ENCODE data around the gene SORCS1. TPM values are rescaled to one million over a fixed set of nuclear protein-coding genes. Genes with fewer than 3 reads are reported as not detected.

SORCS1 gene
- total RNA-seq, 2 experiments from 2014 or later = not detected

GRCh38 chr10:106547047-106547635 is 617.4 kb downstream of the SORCS1 start:
- H3K9me3 ChIP-seq (ENCODE audit: control insufficient read depth in 1 of 2, insufficient read depth in 1 of 2, low read length in 2 of 2) = peaks cover 0 to 8% of the 10 kb centered on the region in 2 experiments
- H3K4me1 Mint-ChIP-seq (ENCODE audit: low read depth) = no peaks in the 10 kb centered on the region
- intact Hi-C loops (cut with DNase I, micrococcal nuclease) = no loop called here
- no peak overlapping the region for H3K27ac Mint-ChIP-seq
- H3K36me3 Mint-ChIP-seq (ENCODE audit: low read depth) = no peaks in the 10 kb centered on the region
- no peak overlapping the region for H3K4me3 Mint-ChIP-seq
- ATAC-seq (ENCODE audit: poor library complexity) = no peak
- no peaks in the 10 kb centered on the region for H3K4me1 ChIP-seq (ENCODE audit: insufficient read depth, low read length)
- H3K4me3 ChIP-seq (ENCODE audit: low read length) = no peak overlapping the region
- no peak overlapping the region for H3K27ac ChIP-seq (ENCODE audit: low read depth in 1 of 2, low read length in 2 of 2)
- no peaks in the 10 kb centered on the region for H3K27me3 Mint-ChIP-seq
- POLR2A ChIA-PET = no interaction called here
- CTCF ChIA-PET = interaction anchor here (1.1 kb wide), 1 partner anchor 14 kb away, joined by 3 read pairs; no protein-coding TSS in a partner anchor
- no peak for TF ChIP-seq CTCF (IDR thresholded peaks at IDR 0.05)
- DNase-seq = no peak
- no peaks in the 10 kb centered on the region for H3K36me3 ChIP-seq (ENCODE audit: insufficient read depth, low read length)
- H3K9me3 Mint-ChIP-seq = peaks cover 7% of the 10 kb centered on the region
- H3K27me3 ChIP-seq (ENCODE audit: control insufficient read depth in 1 of 2, insufficient read depth in 2 of 2, low read length in 2 of 2) = no peaks in the 10 kb centered on the region

GRCh38 chr10:106542461-106542860 is 622.0 kb downstream of the SORCS1 start:
- no peak overlapping the region for H3K27ac Mint-ChIP-seq
- no peak for TF ChIP-seq CTCF (IDR thresholded peaks at IDR 0.05)

GRCh38 chr10:106540645-106541044 is 623.9 kb downstream of the SORCS1 start:
- Mint-ChIP-seq H3K36me3 (ENCODE audit: low read depth) (no peaks in the 10 kb centered on the region), H3K9me3 (peaks cover 5% of the 10 kb centered on the region), H3K4me3 (no peak overlapping the region), H3K27ac (no peak overlapping the region), H3K4me1 (ENCODE audit: low read depth) (no peaks in the 10 kb centered on the region), H3K27me3 (no peaks in the 10 kb centered on the region)
- DNase-seq (no peak), ATAC-seq (ENCODE audit: poor library complexity) (no peak)
- TF ChIP-seq CTCF (IDR thresholded peaks at IDR 0.05) = no peak
- Histone ChIP-seq H3K4me1 (ENCODE audit: insufficient read depth, low read length) (no peaks in the 10 kb centered on the region), H3K27ac (ENCODE audit: low read depth in 1 of 2, low read length in 2 of 2) (no peak overlapping the region), H3K36me3 (ENCODE audit: insufficient read depth, low read length) (no peaks in the 10 kb centered on the region), H3K27me3 (ENCODE audit: control insufficient read depth in 1 of 2, insufficient read depth in 2 of 2, low read length in 2 of 2) (no peaks in the 10 kb centered on the region), H3K4me3 (ENCODE audit: low read length) (no peak overlapping the region), H3K9me3 (ENCODE audit: control insufficient read depth in 1 of 2, insufficient read depth in 1 of 2, low read length in 2 of 2) (peaks cover 0 to 4% of the 10 kb centered on the region in 2 experiments)
- intact Hi-C loops (cut with DNase I, micrococcal nuclease) = no loop called here
- CTCF ChIA-PET = no interaction called here
- POLR2A ChIA-PET = no interaction called here

More at GRCh38 chr10:106542461-106542860, 622.0 kb downstream of the SORCS1 start:
- ATAC-seq (ENCODE audit: poor library complexity) (no peak), DNase-seq (no peak)
- peaks cover 0 to 8% of the 10 kb centered on the region in 2 experiments for H3K9me3 ChIP-seq (ENCODE audit: control insufficient read depth in 1 of 2, insufficient read depth in 1 of 2, low read length in 2 of 2)
- CTCF ChIA-PET = no interaction called here
- POLR2A ChIA-PET = no interaction called here
- no peaks in the 10 kb centered on the region for H3K4me1 Mint-ChIP-seq (ENCODE audit: low read depth)
- no peaks in the 10 kb centered on the region for H3K27me3 ChIP-seq (ENCODE audit: control insufficient read depth in 1 of 2, insufficient read depth in 2 of 2, low read length in 2 of 2)
- H3K36me3 Mint-ChIP-seq (ENCODE audit: low read depth) = no peaks in the 10 kb centered on the region
- H3K36me3 ChIP-seq (ENCODE audit: insufficient read depth, low read length) = no peaks in the 10 kb centered on the region
- H3K27ac ChIP-seq (ENCODE audit: low read depth in 1 of 2, low read length in 2 of 2) = no peak overlapping the region
- H3K9me3 Mint-ChIP-seq = peaks cover 8% of the 10 kb centered on the region
- no peak overlapping the region for H3K4me3 Mint-ChIP-seq
- H3K4me1 ChIP-seq (ENCODE audit: insufficient read depth, low read length) = no peaks in the 10 kb centered on the region
- intact Hi-C loops (cut with DNase I, micrococcal nuclease) = no loop called here
- H3K4me3 ChIP-seq (ENCODE audit: low read length) = no peak overlapping the region
- H3K27me3 Mint-ChIP-seq = no peaks in the 10 kb centered on the region

Data from CD4-positive, alpha-beta T cell (primary cell).